Right atrium auricular region (tissue), 2 donors: ENCODE measurements around the gene TMPRSS12. TPM values are rescaled to one million over a fixed set of nuclear protein-coding genes. Genes with fewer than 3 reads are reported as not detected.
"Not testable (repeated sequence)": the region's sequence is repeated elsewhere in the genome, so short reads cannot be mapped to it uniquely, and the experiment has no call there.

Experiments used
- DNase-seq: peaks from one replicate; pipeline ENCODE4 v3.0.0-alpha.2; 2019; ENCODE audit warnings: low spot score
- H3K27ac ChIP-seq, 2 donors: fragments of 200-600 bp; sonication (generic); 1 replicate in 1 of 2; 2 replicates in 1 of 2; pipeline ENCODE4 v1.5.1; 2016 to 2019
- H3K27me3 ChIP-seq, 2 donors: fragments of 200-600 bp; sonication (generic); one replicate each; pipeline versions ENCODE4 v1.5.1 to v1.6.0; 2017 to 2019
- H3K36me3 ChIP-seq: fragments of 200-600 bp; sonication (generic); one replicate; pipeline ENCODE4 v1.5.1; 2016
- H3K4me1 ChIP-seq, 2 donors: fragments of 200-600 bp; sonication (generic); one replicate each; pipeline versions ENCODE4 v1.5.1 to v1.6.0; 2017 to 2019
- H3K4me3 ChIP-seq, 2 donors: fragments of 200-600 bp; sonication (generic); 1 replicate in 1 of 2; 2 replicates in 1 of 2; pipeline ENCODE4 v1.5.1; 2017 to 2019; ENCODE audit warnings: mild to moderate bottlenecking in 1 of 2, moderate library complexity in 1 of 2
- H3K9me3 ChIP-seq, 2 donors: fragments of 200-600 bp; sonication (generic); one replicate each; pipeline ENCODE4 v1.5.1; 2019
- CTCF ChIP-seq, 2 donors: fragments of 200-600 bp; sonication (generic); IDR thresholded peaks; one replicate each; pipeline ENCODE4 v1.5.1; 2019; ENCODE audit warnings: antibody characterized with exemption in 2 of 2
- total RNA-seq, 2 donors: library from RNA; depleted of rRNA; stranded (reverse); fragments of >200 nt; gene quantifications; one replicate each; pipeline ENCODE4 v1.1.0, GENCODE V29; 2016

The TMPRSS12 gene
- total RNA-seq, 2 donors from 2014 or later = not detected

GRCh38 chr12:50820177-50820576, 22.5 kb upstream of the TMPRSS12 start:
- DNase-seq = no peak
- no peaks in the 10 kb centered on the region for H3K9me3 ChIP-seq
- TF ChIP-seq CTCF (IDR thresholded peaks at IDR 0.05) = no peak
- H3K4me1 ChIP-seq = no peaks in the 10 kb centered on the region
- H3K4me3 ChIP-seq = no peak overlapping the region
- no peaks in the 10 kb centered on the region for H3K27me3 ChIP-seq
- H3K27ac ChIP-seq = no peak overlapping the region
- peaks cover 39% of the 10 kb centered on the region for H3K36me3 ChIP-seq

- H3K4me1 ChIP-seq = no peaks in the 10 kb centered on the region
- no peaks in the 10 kb centered on the region for H3K27me3 ChIP-seq
- H3K4me3 ChIP-seq = no peak overlapping the region
- no peak for TF ChIP-seq CTCF (IDR thresholded peaks at IDR 0.05)
- H3K36me3 ChIP-seq = peaks cover 24% of the 10 kb centered on the region
- no peak for DNase-seq
- no peak overlapping the region for H3K27ac ChIP-seq
- H3K9me3 ChIP-seq = no peaks in the 10 kb centered on the region
Measured at GRCh38 chr12:50822082-50822481, 20.6 kb upstream of the TMPRSS12 start.

GRCh38 chr12:50823724-50824123, 19.0 kb upstream of the TMPRSS12 start:
- H3K9me3 ChIP-seq, H3K27me3 ChIP-seq, H3K4me1 ChIP-seq, H3K4me3 ChIP-seq, DNase-seq, H3K27ac ChIP-seq: not testable (repeated sequence)
- peaks cover 13% of the 10 kb centered on the region for H3K36me3 ChIP-seq

DNA sequence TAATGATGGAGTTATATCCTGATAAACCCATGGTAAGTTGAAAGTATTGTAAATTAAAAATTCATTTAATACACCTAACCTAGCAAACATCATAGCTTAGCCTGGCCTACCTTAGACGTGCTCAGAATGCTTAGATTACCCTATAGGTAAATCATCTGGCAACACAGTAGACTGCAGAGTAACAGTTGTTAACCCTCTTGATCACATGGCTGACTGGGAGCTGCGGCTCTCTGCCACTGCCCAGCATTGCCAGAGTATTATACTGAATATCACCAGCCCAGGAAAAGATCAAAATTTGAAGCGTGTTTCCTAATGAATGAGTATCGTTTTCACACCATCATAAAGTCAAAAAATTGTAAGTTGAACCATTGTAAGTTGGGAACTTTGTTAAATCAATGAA, 17.8 kb upstream of the TMPRSS12 start:
- Histone ChIP-seq H3K36me3 (peaks cover 1% of the 10 kb centered on the region), H3K4me3 (no peak overlapping the region), H3K4me1 (no peaks in the 10 kb centered on the region), H3K27ac (peak overlapping the region; percentile 67 to 71), H3K9me3 (no peaks in the 10 kb centered on the region), H3K27me3 (no peaks in the 10 kb centered on the region)
- DNase-seq = no peak
- TF ChIP-seq CTCF (IDR thresholded peaks at IDR 0.05) = no peak

DNA sequence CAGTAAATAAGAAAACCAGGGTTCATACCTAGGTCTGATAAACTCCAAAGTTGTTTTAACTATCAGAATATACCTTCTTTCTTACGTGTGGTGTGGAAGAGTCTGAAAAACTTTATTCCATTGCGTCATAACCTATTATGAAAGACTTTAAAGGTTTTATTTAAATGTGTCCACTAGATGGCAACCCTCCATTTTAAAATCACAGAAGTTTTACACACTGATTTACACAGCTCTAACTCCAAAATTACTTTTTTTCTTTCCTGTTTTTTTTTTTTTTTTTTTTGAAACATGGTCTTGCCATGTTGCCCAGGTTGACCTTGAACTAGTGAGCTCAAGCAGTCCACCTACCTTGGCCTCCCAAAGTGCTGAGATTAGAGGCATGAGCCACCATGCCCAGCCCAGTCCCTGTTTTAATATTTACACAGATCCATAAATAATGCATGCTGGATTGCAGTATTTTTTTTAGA, 17.3 kb upstream of the TMPRSS12 start:
- Histone ChIP-seq H3K4me1 (no peaks in the 10 kb centered on the region), H3K9me3 (no peaks in the 10 kb centered on the region), H3K36me3 (no peaks in the 10 kb centered on the region), H3K27ac (peak overlapping the region; percentile 67 to 71), H3K4me3 (no peak overlapping the region), H3K27me3 (no peaks in the 10 kb centered on the region)
- peak; percentile 34 to 61 for TF ChIP-seq CTCF (IDR thresholded peaks at IDR 0.05)
- no peak for DNase-seq

DNA sequence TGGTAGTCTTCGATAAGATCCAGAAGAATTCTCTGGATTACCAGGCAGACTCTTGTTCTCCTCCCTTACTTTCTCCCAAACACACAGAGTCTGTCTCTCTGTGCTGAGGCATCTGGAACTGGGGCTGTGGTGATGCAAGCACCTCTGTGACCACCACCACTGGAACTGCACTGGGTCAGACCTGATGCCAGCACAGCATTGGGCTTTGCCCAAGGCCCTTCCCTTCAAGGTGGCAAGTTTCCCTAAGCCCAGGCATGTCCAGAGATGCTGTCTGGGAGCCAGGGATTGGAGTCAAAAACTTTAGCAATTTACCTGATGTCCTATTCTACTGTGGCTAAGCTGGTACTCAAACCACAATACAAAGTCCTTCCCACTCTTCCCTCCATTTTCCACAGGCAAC, 14.6 kb upstream of the TMPRSS12 start:
- H3K27me3 ChIP-seq = no peaks in the 10 kb centered on the region
- H3K27ac ChIP-seq = no peak overlapping the region
- no peak for DNase-seq
- TF ChIP-seq CTCF (IDR thresholded peaks at IDR 0.05) = no peak
- no peaks in the 10 kb centered on the region for H3K36me3 ChIP-seq
- no peaks in the 10 kb centered on the region for H3K4me1 ChIP-seq
- no peak overlapping the region for H3K4me3 ChIP-seq
- no peaks in the 10 kb centered on the region for H3K9me3 ChIP-seq
